ENCODE measurements around the gene WDR64. TPM values are rescaled to one million over a fixed set of nuclear protein-coding genes. Genes with fewer than 3 reads are reported as not detected.

WDR64 gene
- total and polyA plus RNA-seq, 8 donors: not detected

DNA sequence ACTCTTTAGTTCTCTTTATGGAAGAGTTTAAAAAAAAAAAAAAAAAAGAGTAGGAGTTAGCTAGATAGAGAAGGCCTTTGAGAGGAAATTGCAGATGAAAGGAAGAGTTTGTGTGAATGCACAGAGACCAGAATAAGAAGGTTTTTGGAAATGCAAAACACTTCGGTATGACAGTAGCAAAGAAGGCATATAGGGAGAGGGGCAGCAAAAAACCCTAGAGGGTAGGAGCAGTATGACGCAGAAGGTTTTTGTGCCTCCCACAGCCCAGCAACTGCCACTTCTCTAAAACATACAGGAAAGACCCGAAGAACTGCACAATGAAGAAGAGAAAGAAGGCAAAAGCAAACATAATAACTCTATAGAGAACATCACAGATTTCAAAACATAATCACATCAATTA lies 84.3 kb downstream of the WDR64 start:
- Histone ChIP-seq H3K36me3 (no peaks in the 10 kb centered on the region), H3K27me3 (no peaks in the 10 kb centered on the region), H3K9me3 (no peaks in the 10 kb centered on the region), H3K4me1 (no peaks in the 10 kb centered on the region), H3K4me3 (no peak overlapping the region), H3K27ac (no peak overlapping the region)
- no peak for ATAC-seq
- FAIRE-seq: no peak
- no peak for DNase-seq
- 75 to 78% methylated on average over 3 of the region's 3 CpGs for WGBS, 2 donors
- intact Hi-C loops (cut with DNase I): no loop called here
- TF ChIP-seq, protein P1, sequence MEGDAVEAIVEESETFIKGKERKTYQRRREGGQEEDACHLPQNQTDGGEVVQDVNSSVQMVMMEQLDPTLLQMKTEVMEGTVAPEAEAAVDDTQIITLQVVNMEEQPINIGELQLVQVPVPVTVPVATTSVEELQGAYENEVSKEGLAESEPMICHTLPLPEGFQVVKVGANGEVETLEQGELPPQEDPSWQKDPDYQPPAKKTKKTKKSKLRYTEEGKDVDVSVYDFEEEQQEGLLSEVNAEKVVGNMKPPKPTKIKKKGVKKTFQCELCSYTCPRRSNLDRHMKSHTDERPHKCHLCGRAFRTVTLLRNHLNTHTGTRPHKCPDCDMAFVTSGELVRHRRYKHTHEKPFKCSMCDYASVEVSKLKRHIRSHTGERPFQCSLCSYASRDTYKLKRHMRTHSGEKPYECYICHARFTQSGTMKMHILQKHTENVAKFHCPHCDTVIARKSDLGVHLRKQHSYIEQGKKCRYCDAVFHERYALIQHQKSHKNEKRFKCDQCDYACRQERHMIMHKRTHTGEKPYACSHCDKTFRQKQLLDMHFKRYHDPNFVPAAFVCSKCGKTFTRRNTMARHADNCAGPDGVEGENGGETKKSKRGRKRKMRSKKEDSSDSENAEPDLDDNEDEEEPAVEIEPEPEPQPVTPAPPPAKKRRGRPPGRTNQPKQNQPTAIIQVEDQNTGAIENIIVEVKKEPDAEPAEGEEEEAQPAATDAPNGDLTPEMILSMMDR (IDR thresholded peaks at IDR 0.05): no peak

DNA sequence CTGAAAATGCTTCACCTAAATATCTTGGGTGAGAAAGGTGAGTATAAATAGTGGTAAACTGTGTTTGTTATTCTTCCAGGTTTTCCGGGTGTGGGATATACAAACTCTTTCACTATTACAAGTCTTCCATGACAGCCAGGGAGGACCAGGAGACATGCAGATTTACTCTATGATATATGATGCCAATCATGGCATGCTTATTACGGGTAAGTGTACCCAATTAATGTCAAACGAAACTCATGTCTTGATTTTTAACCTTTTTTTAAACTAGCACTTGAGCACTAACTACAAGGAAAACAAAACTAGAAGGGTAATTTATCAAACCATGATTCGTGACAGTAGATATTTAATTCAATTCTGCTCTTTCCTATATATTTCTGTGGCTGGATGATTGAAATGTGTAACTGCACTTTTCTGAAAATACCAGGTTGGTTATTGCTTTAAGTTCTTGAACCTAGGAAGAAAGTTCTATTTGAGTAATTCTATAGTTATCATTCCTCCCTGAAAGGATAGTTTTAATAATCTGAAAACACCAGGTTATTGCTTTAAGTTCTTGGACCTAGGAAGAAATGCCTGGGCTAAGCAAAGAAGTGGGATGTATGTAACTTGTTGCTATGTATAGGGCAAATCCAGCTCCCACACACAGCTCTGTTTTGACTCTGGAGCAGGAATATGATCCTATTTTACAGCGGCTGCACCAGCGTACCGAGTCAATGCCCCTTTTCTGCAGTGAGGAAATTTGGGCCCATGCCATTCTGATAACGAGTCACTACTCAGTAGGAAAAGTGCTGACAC lies 86.4 kb downstream of the WDR64 start:
- Histone ChIP-seq H3K27ac (no peak overlapping the region), H3K9me3 (no peaks in the 10 kb centered on the region), H3K36me3 (no peaks in the 10 kb centered on the region), H3K4me3 (no peak overlapping the region), H3K4me1 (no peaks in the 10 kb centered on the region), H3K27me3 (no peaks in the 10 kb centered on the region)
- intact Hi-C loops (cut with DNase I): no loop called here
- FAIRE-seq (no peak), DNase-seq (no peak), ATAC-seq (no peak)
- TF ChIP-seq, protein P1 (IDR thresholded peaks at IDR 0.05): no peak
- WGBS, 2 donors: 59 to 61% methylated on average over 8 of the region's 8 CpGs

DNA sequence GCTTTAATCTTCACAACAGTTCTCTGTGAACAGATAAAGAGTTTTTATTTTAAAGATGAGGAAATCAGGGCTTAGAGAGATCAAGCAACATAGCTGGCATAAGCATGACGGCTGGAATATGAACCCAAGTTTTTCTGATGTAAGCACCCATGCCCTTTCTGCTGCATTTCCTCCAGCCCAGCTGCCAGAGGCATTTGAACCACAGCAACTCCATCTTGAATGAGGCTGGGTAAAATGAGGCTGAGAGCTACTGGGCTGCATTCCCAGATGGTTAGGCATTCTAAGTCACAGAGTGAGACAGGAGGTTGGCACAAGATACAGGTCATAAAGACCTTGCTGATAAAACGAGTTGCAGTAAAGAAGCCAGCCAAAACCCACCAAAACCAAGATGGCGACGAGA lies 90.0 kb downstream of the WDR64 start:
- WGBS, 2 donors: 57 to 67% methylated on average over 4 of the region's 4 CpGs
- H3K27me3 ChIP-seq: no peaks in the 10 kb centered on the region
- DNase-seq: no peak
- intact Hi-C loops (cut with DNase I): no loop called here
- no peaks in the 10 kb centered on the region for H3K36me3 ChIP-seq
- FAIRE-seq: no peak
- TF ChIP-seq, protein P1 (IDR thresholded peaks at IDR 0.05): no peak
- no peaks in the 10 kb centered on the region for H3K9me3 ChIP-seq
- no peaks in the 10 kb centered on the region for H3K4me1 ChIP-seq
- ATAC-seq: no peak
- H3K4me3 ChIP-seq: no peak overlapping the region
- H3K27ac ChIP-seq: no peak overlapping the region

DNA sequence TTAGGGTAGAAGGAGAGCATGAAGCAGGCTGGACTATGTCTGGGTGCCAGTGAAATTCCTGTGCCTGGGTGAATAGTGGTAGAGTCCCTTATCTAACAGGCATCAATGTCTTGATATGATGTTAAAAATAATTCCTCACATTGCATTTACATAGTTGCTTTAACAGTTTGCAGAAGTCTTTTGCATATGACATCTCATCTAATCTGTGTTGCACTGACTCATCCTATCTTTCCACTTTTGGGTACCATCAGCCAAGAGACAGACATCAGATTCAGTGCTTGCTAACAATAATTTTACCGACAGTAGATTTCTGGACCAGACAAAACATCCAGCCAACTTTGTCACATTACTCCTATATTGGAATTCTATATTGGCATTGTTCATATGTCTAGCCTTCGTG lies 92.5 kb downstream of the WDR64 start:
- no peak overlapping the region for H3K27ac ChIP-seq
- intact Hi-C loops (cut with DNase I): no loop called here
- ATAC-seq: no peak

DNA sequence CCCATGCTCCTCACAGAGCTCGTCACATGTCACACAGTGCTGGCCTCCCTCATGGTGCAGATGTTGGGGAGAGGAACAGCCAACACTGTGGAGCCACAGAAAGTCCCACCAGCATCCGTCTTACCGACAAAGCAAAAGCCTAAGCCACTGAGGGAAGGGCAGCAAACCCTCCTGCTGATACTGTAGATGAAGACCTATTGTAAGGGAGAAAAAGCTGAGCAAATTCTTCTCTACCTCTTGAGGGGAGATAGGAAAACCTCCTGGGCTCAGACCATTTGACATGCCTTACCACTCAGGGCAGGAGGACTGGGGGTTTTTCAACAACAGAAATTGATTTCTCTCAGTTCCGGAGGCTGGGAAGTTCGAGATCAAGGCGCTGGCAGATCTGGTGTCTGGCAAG lies 95.9 kb downstream of the WDR64 start:
- Histone ChIP-seq H3K36me3 (no peaks in the 10 kb centered on the region), H3K4me3 (no peak overlapping the region), H3K27ac (no peak overlapping the region), H3K27me3 (no peaks in the 10 kb centered on the region), H3K9me3 (no peaks in the 10 kb centered on the region), H3K4me1 (no peaks in the 10 kb centered on the region)
- ATAC-seq (no peak), DNase-seq (no peak), FAIRE-seq (no peak)
- WGBS, 2 donors: 75 to 85% methylated on average over 6 of the region's 6 CpGs
- intact Hi-C loops (cut with DNase I): no loop called here
- TF ChIP-seq, protein P1 (IDR thresholded peaks at IDR 0.05): no peak

More for the DNA sequence above, 92.5 kb downstream of the WDR64 start:
- WGBS, 2 donors: 79 to 85% methylated on average over 2 of the region's 2 CpGs
- TF ChIP-seq, protein P1 (IDR thresholded peaks at IDR 0.05): no peak
- FAIRE-seq (no peak), DNase-seq (no peak)
- Histone ChIP-seq H3K4me3 (no peak overlapping the region), H3K9me3 (no peaks in the 10 kb centered on the region), H3K4me1 (no peaks in the 10 kb centered on the region), H3K36me3 (no peaks in the 10 kb centered on the region), H3K27me3 (no peaks in the 10 kb centered on the region)

Data from pancreas (tissue), 10 donors.